NCI-H2196 (cell line): ENCODE data around the gene MOGAT1.
A peak's percentile ranks its signal among the peaks of the same experiment; 100 is the strongest.
"Not testable (repeated sequence)": the region's sequence is repeated elsewhere in the genome, so short reads cannot be mapped to it uniquely, and the experiment has no call there.

Source experiments
- DNase-seq: peaks from one replicate; lab custom pipeline; 2025; ENCODE audit not compliant: unreplicated experiment; lab: John Stamatoyannopoulos, UW

Gene MOGAT1

DNA sequence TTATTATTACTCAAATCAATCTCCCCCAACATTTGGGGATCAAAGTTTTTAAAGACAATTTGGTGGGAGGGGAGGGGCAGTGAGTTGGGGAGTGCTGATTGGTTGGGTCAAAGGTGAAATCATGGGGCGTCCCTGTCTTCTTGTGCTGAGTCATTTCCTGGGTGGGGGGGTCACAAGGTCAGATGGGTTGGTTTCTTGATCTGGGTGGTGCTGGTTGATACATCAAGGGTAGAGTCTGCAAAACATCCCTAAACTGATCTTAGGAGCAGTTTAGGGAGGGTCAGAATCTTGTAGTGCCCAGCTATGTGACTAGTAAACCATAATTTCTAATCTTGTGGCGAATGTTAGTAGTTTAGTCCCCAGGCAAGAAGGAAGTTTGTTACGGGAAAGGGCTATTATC is 67.4 kb downstream of the MOGAT1 start:
- no peak for DNase-seq

DNA sequence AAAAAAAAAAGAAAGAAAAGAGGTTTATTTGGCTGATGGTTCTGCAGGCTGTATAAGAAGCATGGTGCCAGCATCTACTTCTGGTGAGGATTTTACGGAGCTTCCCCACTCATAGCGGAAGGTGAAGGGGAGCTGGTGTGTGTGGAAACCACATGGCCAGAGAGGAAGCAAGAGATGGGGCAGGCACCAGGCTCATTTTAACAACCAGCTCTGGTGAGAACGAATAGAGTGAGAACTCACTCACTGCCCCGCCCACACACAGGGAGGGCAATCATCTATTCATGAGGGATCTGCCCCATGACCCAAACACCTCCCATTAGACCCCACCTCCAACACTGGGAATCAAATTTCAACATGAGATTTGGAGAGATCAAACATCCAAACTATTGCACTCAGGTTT is 68.5 kb downstream of the MOGAT1 start:
- no peak for DNase-seq

DNA sequence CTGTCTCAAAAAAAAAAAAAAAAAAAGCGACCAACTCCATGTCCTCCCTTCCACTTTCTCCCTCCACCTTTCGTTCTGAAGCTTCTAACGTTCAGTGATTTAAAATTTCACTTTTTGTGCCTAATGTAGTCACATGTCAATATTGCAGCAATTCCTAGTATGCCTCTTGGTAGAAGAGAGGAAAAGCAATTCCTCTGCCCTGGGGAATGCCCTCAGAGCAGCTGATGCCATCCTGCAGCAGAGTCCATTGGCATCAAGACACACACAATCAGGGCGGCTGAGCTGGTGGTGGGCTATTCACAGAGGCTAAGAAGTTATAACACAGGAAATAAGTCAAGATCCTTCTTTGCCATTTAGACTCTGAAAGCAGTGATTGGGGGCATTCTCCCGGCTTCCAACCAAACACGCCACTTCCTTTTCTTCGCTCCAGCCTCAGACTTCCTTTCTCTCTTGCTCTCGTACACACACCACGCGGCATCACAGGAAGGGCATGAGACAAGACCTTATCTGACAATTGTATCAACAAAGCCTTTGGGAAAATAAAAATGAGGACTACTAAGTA is 71.9 kb downstream of the MOGAT1 start:
- no peak for DNase-seq

DNA sequence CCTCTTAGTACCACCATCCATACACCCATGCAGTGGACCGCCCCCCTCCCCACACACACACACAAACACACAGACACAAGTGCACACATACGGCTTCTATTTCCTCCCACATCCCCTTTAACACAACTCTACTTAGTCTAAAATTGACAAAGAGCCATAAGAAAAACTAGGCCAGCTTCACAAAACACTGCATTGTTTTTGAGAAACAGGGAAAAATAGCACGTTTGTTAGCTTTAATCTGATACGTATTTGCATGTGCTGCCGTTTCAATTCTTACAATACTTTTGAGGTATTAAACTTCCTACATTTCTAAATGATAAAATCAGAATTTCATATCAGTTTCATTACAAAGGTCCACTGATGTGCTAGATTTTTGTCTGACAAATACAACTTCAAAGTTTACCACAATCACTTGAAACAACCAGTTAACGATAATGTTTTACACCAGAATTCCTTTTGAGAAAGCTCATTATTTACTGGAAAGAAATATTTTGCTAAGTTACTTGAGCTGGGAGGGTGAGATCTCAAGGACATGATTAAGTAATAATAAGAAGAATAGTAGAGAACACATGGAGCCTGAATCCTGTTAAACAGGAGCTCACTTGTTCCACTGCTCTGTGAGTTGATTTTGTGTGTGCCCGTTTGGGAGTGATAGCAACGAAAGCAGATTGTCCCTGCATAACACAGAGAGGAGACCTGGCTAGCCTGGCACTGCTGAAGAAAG is 74.5 kb downstream of the MOGAT1 start:
- no peak for DNase-seq

DNA sequence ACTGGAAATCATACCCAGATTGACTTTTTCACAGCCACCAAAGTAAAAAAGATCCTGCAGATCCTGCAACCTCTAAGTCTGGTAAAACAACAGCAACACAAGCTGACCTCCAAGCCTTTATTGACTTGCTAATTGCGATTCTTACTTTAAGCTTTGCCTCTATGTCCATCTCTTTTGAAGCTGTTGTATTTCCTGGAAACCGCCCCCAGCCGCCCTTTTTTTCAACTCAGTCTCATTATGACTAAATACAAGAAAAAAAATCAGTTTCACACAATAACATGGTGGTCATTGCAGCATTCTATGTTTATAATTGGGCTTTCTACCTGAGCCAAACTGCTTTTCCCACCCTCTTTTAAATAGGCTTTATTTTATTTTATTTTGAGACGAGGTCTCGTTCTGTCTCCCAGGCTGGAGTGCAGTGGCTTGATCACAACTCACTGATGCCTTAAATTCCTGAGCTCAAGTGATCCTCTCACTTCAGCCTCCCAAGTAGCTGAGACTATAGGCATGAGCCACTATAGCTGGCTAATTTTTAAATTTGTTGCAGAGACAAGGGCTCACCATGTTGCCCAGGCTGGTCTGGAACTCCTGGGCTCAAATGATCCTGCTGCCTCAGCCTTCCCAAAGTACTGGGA is 76.2 kb downstream of the MOGAT1 start:
- no peak for DNase-seq

DNA sequence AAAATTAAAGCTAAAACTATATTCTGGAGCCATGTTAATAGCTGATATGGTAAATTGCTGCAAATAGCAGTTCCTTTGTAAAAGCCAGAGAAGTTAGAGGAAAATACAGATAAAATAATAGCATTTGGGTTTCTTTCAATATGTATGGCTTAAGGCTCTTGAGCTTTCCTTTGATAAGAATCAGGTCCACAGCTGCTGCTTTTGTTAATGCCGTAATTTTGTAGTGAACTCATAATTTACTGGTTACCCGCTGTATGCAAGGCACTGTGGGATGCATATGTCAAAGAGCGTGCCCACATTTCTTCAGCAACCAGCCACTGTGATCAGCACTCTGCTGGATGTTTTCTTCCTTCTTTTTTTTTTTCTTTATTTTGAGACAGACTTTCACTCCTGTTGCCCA is 79.1 kb downstream of the MOGAT1 start:
- DNase-seq: no peak

DNA sequence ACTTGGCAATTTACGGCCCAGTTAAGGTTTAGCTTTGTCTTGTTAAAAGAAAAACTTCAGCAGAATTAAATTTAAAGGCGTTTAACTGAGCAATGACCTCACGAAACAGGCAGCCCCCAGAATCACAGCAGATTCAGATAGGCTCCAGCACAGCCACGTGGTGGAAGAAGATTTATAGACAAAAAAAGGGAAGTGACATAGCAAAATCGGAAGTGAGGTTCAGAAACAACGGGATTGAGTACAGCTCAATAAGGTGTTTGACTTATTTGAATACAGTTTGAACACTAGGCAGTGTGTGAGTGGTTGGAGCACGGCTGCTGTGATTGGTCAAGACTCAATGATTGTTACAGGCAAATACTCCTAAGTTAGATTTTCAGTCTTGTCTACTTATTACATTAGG is 79.8 kb downstream of the MOGAT1 start:
- DNase-seq: no peak

DNA sequence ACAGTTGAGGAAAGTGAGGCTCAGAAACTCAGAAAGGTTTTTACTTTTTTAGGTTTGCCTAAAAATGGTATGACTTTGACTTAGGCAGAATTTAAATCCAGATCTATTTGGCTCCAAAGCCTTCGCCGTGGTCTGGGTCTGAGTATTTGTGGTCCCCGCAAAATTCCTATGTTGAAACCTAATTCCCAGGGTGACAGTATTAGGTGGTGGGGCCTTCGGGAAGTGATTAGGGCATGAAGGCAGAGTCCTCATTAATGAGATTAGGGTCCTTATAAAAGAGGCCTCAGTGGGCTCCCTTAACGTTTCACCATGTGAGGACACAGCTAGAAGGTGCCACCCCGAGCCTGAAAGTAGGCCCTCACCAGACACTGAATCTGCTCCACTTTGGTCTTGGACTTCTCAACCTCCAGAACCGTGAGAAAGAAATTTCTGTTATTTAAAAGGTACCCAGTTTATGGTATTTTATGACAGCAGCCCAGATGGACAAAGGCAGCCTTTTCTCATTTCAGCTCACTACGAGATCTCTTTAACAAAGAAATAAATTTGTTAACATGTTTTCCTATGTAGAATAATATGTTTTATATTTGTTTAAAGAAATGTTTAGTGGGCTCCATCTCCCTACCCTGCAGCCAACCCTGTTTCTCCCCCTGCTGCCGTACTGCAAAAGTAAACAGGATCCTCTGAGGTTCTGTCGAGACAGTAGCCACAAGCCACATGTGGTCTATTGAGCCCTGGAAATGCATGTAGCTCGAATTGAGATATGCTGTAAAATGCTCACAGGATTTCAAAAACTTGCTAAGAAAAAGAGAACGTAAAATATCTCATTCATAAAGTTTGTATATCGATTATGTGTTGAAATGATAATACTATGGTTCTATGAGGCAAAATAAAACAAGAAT is 80.6 kb downstream of the MOGAT1 start:
- DNase-seq: no peak

DNA sequence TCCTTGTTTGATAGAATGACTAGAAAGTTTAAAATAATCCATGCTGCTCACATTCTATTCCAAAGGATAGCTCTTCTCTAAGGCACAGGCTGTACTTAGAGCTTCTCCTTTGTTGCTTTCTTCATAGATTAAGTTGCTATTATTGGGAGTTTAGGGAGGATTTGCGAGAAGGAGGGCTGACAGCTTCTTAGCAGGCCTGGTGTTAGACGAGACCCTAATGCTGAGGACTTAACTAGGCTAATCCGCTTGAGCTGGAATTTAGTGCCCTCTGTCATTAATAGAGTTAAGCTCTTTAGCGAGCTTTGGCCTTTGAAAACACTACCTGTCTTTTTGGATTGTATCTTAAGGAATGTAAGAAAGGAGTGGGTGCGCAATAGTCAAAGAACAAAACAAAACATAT is 81.3 kb downstream of the MOGAT1 start:
- no peak for DNase-seq

DNA sequence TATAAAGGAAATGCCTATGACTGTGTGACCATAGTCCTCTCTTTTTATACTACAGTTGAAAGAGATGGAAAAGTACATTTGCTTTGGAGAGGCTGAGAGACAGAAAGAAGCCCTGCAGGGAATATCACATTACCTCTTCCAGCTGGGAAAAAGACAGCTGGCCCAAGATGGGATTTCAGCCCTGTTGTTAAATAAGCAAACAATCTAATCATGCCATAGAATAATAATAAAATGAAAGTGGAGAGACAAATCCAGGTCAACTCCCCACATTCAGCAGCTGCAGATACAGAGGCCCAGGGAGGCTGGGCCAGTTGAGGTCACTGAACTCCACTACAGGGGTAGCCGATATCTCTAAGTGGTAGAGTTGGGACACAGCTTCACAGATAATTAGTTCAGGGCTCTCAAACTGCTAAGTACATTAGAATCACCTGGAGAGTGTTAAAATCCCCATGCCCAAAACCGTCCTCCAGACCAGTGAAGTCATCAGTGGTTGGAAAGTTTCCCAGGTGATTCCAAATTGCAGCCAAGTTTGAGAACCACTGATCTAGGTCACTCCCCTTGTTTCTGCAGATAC is 81.9 kb downstream of the MOGAT1 start:
- peak; percentile 74 for DNase-seq

DNA sequence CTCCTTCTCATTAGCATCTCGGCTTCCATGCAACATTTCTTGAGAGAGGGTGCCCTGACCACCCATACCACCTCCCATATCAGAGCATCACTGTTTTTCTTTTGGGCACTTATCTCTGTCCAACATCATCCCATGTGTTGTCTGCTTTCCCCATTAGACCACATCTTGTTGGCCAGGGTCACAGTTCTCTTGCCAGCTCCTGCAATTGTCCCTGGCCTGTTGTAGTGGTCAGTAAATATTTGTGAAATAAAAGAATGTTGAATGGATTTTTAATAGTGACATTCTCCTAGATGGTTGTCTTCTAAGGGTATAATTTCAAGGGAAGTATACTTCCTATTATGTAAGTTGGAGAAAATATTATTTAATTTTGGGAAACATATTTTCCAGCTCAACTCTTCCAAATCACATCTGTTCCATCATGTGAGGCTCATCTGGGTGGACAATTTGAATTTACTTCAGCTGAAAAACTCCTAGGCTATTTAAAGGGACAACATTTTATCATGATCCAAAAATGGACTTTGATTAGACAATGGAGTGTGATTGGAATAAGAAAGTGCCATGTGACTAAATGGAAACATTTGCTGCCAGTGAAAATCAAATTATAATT is 83.0 kb downstream of the MOGAT1 start:
- no peak for DNase-seq

DNA sequence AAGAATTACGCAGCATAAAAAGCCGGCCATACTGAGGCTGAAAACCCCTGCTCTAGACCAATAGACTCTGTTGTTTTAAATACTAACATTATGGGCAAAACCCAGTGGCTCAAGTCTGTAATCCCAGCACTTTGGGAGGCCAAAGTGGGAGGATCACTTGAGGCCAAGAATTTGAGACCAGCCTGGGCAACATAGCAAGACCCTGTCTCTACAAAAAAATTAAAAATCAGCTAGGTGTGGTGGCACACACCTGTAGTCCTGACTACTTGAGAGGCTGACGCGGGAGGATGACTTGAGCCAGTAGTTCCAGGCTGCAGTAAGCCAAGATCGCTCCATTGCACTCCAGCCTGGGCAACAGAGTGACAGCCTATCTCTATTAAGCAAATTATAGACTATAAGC is 84.1 kb downstream of the MOGAT1 start:
- not testable (repeated sequence) for DNase-seq

DNA sequence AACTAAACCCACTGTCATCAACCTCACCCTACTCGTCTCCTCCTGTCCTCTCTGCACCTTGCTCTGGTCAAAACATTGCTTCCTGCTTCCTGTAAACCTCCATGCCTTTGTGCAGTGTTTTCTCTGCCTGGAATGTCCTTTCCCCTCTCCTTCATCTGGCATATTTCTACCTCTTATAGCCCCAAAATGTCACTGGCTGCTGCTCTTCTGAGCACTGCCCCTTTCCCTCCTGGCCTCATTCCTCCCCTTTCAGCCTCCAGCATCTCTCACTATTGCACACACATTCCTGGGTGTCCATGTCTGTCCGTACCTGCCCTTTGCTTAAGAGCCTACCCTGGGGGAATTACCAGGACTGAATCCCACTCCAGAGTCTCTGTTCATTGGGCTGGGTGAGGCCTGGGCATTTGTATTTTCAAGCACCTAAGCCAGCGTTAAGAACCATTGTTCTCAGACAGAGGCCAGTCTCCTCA is 84.9 kb downstream of the MOGAT1 start:
- DNase-seq: no peak

DNA sequence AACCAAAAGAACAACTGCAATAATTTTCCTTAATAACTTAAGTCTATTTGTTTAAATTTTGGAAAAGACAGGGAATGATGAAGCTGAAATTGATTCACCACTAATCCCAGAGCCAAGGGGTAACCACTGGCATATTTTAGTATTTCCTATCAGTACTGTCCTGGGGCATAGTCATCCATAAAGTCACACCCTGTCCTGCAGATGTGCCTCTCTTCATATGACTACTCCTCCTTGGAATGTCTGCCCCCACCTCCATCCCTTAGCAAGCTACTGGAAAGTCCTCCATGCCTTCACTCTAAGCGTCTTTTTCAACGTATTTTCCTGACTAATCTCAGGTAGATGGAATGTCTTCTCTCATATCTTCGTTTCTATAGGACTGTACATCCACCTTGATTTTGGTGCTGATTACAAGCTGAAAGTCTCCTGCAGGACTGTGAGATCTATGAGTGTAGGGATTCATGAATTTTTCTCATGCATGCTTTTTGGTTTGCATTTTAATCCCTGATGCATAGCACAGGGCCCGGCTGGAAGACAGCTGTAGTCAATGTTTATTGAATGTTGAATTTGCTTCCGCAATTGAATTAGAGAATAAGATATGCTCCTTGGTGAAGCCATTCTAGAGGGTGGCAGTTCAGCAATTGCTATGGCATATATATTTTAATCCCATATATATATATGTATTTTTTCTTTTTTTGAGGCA is 85.6 kb downstream of the MOGAT1 start:
- DNase-seq: no peak
